ENCODE data around the gene C1QL2. TPM values are rescaled to one million over a fixed set of nuclear protein-coding genes. Genes with fewer than 3 reads are reported as not detected.
A peak's percentile ranks its signal among the peaks of the same experiment; 100 is the strongest.

The C1QL2 gene
- total RNA-seq, 4 donors from 2014 or later = 0.76 TPM; not detected in 3

DNA sequence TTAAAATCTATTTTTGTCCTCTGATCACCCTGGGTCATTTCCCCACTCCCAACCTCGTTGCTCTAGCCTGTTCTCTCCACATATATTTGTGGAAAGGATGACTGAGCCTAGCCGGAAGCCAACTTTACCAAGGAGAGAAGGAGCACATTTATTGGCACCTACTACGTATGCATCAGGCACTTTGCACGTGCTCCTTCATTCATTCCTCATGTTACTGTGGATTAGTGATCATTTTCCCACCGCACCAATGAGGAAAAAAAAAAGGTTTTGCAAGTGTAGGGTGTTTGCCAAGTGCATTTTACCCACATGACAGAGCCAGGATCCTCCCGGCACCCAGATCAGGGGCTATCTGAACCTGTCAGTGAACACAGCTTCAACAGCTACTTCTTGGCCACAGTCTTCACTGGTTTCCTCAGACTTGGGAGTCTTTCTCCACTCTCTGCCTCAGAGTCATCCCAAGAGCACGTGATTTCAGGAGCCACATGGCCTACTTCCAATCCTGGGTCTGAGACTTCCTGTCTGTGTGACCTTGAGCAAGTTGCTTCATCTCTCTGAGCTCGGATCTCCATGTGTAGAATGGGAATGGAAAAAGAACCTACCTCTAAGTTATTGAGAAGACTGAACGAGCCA is 1.9 kb upstream of the C1QL2 start:
- WGBS = 54% methylated on average over 9 of the region's 9 CpGs
- peaks cover 80% of the 10 kb centered on the region for H3K27me3 ChIP-seq

DNA sequence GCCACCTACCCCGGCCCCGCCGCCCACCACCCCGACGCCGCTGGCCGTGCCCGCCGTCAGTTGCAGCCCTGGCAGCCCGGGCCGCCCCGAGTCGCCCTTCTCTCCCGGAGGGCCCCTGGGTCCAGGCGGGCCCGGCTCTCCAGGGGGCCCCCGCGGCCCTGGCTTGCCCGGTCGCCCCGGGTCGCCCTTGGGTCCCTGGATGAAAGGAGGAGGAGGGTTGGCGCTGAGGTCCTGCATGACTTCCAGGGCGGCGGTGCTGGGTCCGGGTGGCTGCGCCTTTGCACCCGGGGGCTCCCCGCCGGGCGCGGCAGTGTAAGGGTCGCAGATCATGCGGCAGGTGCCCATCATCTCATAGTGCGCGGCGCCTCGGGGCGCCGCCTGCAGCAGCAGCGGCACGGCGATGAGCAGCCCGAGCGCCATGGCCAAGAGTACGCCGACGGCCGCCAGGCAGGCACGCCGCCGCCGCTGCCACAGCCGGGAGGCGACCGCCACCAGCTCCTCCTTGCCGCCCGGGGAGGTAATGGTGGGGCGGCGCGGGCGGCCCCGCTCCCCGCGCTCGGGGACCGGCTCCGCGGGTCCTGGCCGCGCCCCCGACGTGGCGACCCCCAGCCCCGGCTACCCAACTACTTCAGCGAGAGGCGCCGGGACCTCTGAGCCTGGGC is 570 bp downstream of the C1QL2 start:
- no peak for DNase-seq (ENCODE audit: low spot score in 2 of 2)
- H3K36me3 ChIP-seq = no peaks in the 10 kb centered on the region
- peak overlapping the region; percentile 36 for H3K4me3 ChIP-seq
- no CpG with 5 or more reads among the region's 78 CpGs for WGBS
- H3K9me3 ChIP-seq = no peaks in the 10 kb centered on the region
- TF ChIP-seq EP300 (IDR thresholded peaks at IDR 0.05) (no peak), POLR2AphosphoS5 (IDR thresholded peaks at IDR 0.05) (no peak), POLR2A (IDR thresholded peaks at IDR 0.05) (no peak)
- TF ChIP-seq, protein P1, sequence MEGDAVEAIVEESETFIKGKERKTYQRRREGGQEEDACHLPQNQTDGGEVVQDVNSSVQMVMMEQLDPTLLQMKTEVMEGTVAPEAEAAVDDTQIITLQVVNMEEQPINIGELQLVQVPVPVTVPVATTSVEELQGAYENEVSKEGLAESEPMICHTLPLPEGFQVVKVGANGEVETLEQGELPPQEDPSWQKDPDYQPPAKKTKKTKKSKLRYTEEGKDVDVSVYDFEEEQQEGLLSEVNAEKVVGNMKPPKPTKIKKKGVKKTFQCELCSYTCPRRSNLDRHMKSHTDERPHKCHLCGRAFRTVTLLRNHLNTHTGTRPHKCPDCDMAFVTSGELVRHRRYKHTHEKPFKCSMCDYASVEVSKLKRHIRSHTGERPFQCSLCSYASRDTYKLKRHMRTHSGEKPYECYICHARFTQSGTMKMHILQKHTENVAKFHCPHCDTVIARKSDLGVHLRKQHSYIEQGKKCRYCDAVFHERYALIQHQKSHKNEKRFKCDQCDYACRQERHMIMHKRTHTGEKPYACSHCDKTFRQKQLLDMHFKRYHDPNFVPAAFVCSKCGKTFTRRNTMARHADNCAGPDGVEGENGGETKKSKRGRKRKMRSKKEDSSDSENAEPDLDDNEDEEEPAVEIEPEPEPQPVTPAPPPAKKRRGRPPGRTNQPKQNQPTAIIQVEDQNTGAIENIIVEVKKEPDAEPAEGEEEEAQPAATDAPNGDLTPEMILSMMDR (IDR thresholded peaks at IDR 0.05) = no peak
- H3K27ac ChIP-seq = no peak overlapping the region
- peaks cover 91% of the 10 kb centered on the region for H3K27me3 ChIP-seq
- H3K4me1 ChIP-seq = peaks cover 30% of the 10 kb centered on the region

More for the DNA sequence above, 1.9 kb upstream of the C1QL2 start:
- Histone ChIP-seq H3K27ac (no peak overlapping the region), H3K9me3 (no peaks in the 10 kb centered on the region), H3K4me1 (peaks cover 30% of the 10 kb centered on the region), H3K4me3 (no peak overlapping the region), H3K36me3 (no peaks in the 10 kb centered on the region)
- TF ChIP-seq POLR2AphosphoS5 (IDR thresholded peaks at IDR 0.05) = no peak
- TF ChIP-seq EP300 (IDR thresholded peaks at IDR 0.05) = no peak
- TF ChIP-seq, protein P1 (IDR thresholded peaks at IDR 0.05) = no peak
- no peak for TF ChIP-seq POLR2A (IDR thresholded peaks at IDR 0.05)
- no peak for DNase-seq (ENCODE audit: low spot score in 2 of 2)

DNA sequence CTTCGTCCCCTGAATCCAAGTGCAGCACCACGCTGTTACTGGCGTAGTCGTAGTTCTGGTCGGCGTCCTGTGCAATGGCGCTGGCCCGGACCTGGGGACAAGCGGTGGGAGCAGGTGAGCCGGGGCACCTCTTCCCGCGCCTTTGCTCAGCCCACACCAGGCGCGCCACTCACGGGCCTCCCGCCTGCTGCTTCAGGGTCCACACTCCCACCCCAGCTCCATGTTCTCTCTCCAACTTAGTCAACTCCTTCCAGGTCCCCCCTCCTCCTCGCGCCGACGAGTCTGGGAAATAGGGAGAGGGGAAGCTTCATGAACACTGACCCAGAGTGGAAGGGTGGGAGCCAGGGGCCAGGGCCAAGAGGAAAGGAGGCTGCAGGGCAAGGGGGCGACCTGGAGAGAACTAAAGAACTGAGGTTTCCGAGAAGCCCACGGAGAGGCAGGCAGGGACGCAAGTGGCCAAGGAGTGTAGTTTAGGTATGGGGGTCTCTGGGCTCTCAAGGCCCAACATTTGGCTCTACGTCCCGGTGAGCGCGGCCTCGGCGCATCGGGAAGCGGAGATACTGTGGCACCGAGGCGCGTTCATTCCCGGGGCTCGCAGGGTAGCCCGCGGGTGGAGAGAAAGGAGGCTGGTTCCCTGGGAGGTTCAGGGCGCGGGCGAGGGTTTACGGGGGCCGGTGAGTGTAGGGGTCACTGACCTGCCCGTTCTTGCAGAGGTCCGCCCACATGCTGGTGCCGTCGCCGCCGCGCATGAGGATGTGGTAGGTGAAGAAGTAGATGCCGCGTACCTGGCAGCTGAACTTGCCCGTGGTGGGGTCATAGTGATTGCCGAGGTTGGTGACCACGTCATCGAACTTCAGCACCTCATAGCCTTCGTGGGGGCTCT is 1.4 kb downstream of the C1QL2 start:
- Histone ChIP-seq H3K4me1 (peaks cover 30% of the 10 kb centered on the region), H3K9me3 (no peaks in the 10 kb centered on the region), H3K36me3 (no peaks in the 10 kb centered on the region), H3K4me3 (peak overlapping the region; percentile 22), H3K27ac (no peak overlapping the region), H3K27me3 (peaks cover 94% of the 10 kb centered on the region)
- 4% methylated on average over 40 of the region's 58 CpGs for WGBS
- TF ChIP-seq EP300 (IDR thresholded peaks at IDR 0.05) (no peak), POLR2AphosphoS5 (IDR thresholded peaks at IDR 0.05) (no peak), POLR2A (IDR thresholded peaks at IDR 0.05) (no peak)
- TF ChIP-seq, protein P1 (IDR thresholded peaks at IDR 0.05) = no peak
- DNase-seq (ENCODE audit: low spot score in 2 of 2) = no peak

- WGBS = 4% methylated on average over 29 of the region's 40 CpGs
- TF ChIP-seq, protein P1 (IDR thresholded peaks at IDR 0.05) = no peak
- TF ChIP-seq POLR2A (IDR thresholded peaks at IDR 0.05) (no peak), EP300 (IDR thresholded peaks at IDR 0.05) (no peak), POLR2AphosphoS5 (IDR thresholded peaks at IDR 0.05) (no peak)
- Histone ChIP-seq H3K27ac (no peak overlapping the region), H3K4me1 (peaks cover 30% of the 10 kb centered on the region), H3K27me3 (peaks cover 98% of the 10 kb centered on the region), H3K36me3 (no peaks in the 10 kb centered on the region), H3K4me3 (peak overlapping the region; percentile 22), H3K9me3 (no peaks in the 10 kb centered on the region)
- no peak for DNase-seq (ENCODE audit: low spot score in 2 of 2)
Measured at GRCh38 chr2:119156105-119156890, 2.3 kb downstream of the C1QL2 start.
